Measurements from ENCODE around the gene POPDC2.

Gene POPDC2

GRCh38 chr3:119592861-119593260, 67.5 kb downstream of the POPDC2 start:
- Histone ChIP-seq H3K36me3 (ENCODE audit: insufficient read depth, low read length) (no peaks in the 10 kb centered on the region), H3K27me3 (ENCODE audit: insufficient read depth, low read length) (peaks cover 4% of the 10 kb centered on the region), H2AFZ (ENCODE audit: low read depth, low read length) (no peak overlapping the region), H3K4me3 (ENCODE audit: low read length) (no peak overlapping the region), H3K4me1 (ENCODE audit: insufficient read depth, low read length) (no peaks in the 10 kb centered on the region), H3K9me3 (ENCODE audit: low read length) (peaks cover 1% of the 10 kb centered on the region)

Data from neuron (in vitro differentiated cells).